Neural progenitor cell (in vitro differentiated cells): ENCODE measurements around the gene CALN1.

Experiments used
- CTCF ChIP-seq: fragments of 200-600 bp; sonication (generic); IDR thresholded peaks from 2 replicates; pipeline ENCODE4 v1.5.1; 2017; ENCODE audit warnings: antibody characterized with exemption, mild to moderate bottlenecking
- EZH2 ChIP-seq: fragments of 200-600 bp; sonication (generic); IDR thresholded peaks from 2 replicates; pipeline ENCODE4 v1.6.1; 2017; ENCODE audit warnings: antibody characterized with exemption, mild to moderate bottlenecking, moderate library complexity
- EZH2phosphoT487 ChIP-seq: fragments of 200-600 bp; sonication (generic); IDR thresholded peaks from 2 replicates; pipeline ENCODE4 v1.6.1; 2017; ENCODE audit warnings: antibody characterized with exemption

- TF ChIP-seq CTCF (no peak), EZH2 (no peak), EZH2phosphoT487 (no peak)
Measured at GRCh38 chr7:71768450-71768849, 643.7 kb downstream of the CALN1 start.
